ENCODE results near the gene PIGS.
"Not testable (repeated sequence)": the region's sequence is repeated elsewhere in the genome, so short reads cannot be mapped to it uniquely, and the experiment has no call there.

- TF ChIP-seq CTCF (conservative IDR thresholded peaks at IDR 0.05); EZH2 (IDR thresholded peaks at IDR 0.05; ENCODE audit: low read depth): not testable (repeated sequence)
Observed at GRCh38 chr17:28576016-28576415, 4.7 kb upstream of the PIGS start.

Measured in PC-9 (cell line).